Head of caudate nucleus (tissue), 42 donors: ENCODE data around the gene MYO7B.
"Not testable (repeated sequence)": the region's sequence is repeated elsewhere in the genome, so short reads cannot be mapped to it uniquely, and the experiment has no call there.

Experiments
- DNase-seq, 42 donors: peaks; one replicate each; pipeline versions ENCODE4 v3.0.0 to v3.0.0-alpha.2; 2020 to 2021; ENCODE audit warnings: mixed read lengths in 7 of 42
- intact Hi-C: fragments of 100-400 bp; cut with DNase I; formaldehyde crosslinking; loops from one replicate; pipeline ENCODE4 v1.15.0; 2022

MYO7B gene

DNA sequence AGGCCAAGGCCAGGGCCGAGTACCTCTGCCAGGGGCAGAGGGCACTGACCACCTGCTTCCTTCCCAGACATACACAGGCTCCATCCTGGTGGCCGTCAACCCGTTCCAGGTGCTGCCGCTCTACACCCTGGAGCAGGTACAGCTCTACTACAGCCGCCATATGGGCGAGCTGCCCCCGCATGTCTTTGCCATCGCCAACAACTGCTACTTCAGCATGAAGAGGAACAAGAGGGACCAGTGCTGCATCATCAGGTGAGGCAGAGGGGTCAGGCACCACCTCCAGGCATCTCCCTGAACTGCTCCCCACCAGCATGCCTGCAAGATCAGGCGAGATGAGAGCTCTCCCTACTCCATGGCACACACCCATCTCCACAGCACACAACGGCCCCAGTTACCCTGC, 31.1 kb downstream of the MYO7B start:
- intact Hi-C loops = no loop called here
- DNase-seq = peak in 3 of 42 donors; percentile 7 to 30 (median 11)

DNA sequence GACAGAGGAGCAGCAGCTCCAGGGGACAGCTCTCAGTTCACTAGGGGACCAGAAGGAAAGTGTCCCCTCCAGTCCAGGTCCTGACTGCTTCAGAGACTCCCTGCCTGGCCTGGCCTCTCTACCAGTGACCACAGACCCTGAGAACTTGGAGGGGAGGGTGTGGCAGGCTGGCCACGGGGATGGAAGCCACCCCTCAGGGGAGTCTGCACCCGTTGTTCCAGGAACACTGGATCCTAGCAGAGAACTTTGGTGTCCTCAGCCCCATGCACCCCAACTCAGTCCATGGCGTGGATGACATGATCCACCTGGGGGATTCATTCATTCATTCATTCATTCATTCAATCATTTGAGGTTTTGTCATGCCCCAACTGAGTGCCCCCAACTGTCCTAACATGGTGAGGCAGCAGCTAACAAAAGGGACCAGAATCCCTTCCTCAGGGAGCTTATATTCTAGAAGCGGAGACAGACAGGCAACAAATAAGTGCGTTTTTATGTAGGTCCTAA, 31.9 kb downstream of the MYO7B start:
- DNase-seq = peak in 2 of 42 donors; percentile 4 to 16
- intact Hi-C loops = no loop called here

DNA sequence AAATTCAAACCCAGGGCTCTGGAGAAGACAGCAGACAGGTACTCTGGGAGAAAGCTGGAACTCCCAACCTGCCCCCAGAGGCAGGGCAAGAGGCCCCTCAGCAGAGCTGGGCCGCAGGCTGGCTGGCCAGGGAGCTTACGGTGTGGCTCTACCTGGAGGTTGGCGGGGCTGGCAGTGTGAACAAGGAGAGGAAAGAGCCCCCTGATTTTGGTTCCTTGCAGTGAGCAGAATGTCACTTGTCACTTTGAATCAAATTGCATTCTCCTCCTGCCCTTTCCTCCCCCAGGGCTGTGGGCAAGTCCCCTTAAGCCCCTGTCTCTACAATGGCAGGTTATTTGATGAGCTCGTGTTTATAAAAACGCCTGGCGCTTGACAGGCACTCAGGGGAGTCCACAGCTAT, 32.6 kb downstream of the MYO7B start:
- intact Hi-C loops = no loop called here
- DNase-seq = peak in 4 of 42 donors; percentile 2 to 16 (median 4)

DNA sequence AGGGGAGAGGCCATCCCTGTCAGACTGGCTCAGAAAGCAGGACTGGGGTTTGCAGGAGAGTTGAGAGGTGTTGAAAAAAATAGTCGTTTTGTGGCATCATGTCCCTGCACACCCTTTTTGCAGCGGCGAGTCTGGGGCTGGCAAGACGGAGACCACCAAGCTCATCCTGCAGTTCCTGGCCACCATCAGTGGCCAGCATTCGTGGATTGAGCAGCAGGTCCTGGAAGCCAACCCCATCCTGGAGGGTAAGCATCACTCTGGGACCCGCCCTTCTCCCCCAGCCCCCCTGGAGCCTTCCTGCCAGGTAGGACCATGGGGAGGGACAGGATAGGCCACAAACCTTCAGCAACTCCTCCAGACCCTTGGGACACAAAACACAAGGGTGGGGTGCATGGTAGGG, 34.2 kb downstream of the MYO7B start:
- intact Hi-C loops = no loop called here
- DNase-seq = no peak

DNA sequence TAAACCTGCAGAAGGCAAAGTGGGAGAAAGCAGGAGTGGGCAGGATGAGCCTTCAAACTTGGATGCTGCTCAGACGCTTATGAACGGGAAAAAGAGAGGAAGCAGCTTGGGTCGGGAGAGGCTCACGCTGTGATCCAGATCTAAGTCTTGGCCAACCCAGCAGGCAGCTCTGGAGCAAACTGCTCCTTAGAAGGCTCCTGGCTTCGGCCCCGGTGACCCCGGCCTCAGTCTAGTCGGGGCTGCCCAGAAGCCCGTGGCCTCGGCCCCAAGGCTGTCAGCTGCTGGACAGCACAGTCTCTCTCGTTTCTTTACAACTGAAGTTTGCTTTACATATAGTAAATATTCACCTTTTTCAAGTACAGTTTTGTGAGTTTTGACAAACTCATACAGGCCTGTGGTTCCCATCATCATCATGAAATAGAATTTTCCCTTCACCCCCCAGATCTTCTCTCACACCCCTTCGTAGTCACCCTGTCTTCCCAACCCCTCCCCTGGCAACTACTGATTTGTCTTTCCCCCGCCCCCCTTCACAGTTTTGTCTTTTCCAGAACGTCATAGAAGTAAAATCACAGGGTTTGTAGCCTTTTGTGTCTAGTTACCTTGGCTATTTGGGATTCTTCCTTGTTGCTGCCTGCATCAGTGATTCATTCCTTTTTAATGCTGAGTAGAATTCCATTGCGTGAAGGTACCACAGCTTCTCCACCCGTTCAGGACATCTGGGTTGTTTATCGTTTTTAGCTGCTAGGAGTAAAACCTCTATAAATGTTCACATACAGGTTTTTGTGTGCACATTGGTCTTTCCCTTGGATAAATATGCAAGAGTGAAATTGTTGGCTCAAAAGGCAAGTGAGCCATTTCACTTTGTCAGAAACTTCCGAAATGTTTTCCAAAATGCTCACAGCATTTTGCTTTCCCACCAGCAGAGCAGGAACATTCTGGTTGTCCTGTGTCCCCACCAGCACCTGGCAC, 35.1 kb downstream of the MYO7B start:
- DNase-seq = peak in 16 of 42 donors; percentile 18 to 70 (median 35)
- intact Hi-C loops = no loop called here

DNA sequence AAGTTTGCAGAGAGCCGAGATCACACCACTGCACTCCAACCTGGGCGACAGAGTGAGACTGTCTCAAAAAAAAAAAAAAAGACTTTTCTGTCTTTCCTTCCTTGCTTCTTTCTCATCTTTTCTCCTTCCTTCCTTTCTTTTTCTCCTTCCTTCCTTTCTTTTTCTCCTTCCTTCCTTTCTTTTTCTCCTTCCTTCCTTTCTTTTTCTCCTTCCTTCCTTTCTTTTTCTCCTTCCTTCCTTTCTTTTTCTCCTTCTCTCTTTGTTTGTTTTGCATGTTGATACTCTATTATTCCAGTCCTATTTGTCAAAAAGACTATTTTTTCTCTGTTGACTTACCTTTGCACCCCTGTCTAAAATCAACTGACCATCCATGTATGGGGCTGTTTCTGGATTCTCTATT, 36.9 kb downstream of the MYO7B start:
- intact Hi-C loops = not testable (repeated sequence)

DNA sequence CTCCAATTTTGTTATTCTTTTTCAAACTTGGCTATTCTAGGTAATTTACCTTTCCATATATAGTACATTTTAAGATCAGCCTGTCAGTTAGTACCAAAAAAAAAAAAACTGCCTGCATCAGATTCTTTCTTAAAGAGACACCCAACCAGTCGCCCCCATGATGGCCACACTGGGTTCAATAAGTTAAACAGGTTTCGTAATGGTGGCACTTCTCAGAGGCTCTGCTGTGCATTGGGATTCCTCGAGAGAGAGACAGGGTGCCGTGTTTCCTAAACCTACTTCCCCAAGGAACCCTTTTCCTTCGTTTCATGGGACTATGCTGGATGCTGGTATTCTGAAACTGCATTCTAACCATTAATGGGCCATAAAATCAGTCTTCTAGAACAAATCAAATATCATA, 37.4 kb downstream of the MYO7B start:
- intact Hi-C loops = no loop called here
- peak in 4 of 42 donors; percentile 2 to 19 (median 7) for DNase-seq

More for the DNA sequence above, 36.9 kb downstream of the MYO7B start:
- DNase-seq = not testable (repeated sequence)

DNA sequence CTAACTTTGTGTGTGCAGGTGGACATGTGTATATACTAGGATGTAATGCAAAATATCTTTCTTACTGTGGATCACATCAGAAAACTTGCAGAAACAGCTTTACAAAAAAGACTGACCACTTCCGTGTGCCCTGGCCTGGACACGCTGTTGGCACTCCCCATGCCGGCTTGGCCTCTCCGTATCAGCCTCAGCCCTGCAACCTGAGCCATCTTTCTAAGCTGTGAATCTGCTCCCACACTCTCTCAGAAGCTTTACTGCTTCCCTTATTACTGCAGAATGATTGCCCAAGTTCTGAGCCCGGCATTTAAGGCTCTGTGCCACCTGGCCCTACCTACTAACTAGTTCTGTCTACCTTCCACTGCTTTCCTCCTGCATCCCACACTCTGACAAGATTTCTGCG, 37.8 kb downstream of the MYO7B start:
- peak in 4 of 42 donors; percentile 1 to 3 (median 2) for DNase-seq
- intact Hi-C loops = no loop called here

DNA sequence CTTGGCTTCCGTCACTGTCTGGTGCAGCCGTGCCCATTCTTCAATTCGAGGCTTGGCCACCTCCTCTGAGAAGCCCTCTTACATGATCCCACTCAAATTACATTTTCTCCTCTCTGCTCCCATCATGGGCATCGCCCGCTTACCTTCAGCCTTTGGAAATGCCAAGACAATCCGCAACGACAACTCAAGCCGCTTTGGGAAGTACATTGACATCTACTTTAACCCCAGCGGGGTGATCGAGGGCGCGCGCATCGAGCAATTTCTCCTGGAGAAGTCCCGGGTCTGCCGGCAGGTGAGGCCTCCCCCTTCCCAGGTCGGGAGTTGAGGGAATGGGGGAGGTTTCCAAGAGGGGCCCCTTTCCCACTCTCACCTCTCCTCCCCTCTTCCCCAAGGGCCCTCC, 38.3 kb downstream of the MYO7B start:
- intact Hi-C loops = no loop called here
- peak in 5 of 42 donors; percentile 2 to 19 (median 5) for DNase-seq

DNA sequence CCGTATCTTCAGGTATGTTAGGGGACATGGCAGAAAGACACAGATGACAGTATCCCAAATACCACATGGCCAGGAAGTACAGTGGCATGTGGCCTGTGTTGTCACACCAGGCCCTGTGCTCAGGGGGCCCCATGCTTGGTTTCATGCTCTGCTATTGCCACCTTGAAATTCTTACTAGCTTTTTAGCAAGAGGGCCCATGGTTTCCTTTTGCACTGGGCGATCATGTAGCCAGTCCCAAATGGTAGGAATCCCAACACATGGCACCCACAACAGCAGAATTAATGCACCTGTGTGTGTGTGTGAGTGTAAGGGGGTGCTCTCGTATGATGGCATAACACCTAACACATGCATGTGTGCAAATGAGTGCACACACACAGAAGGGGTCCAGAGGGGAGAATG, 39.2 kb downstream of the MYO7B start:
- peak in 3 of 42 donors; percentile 2 to 15 (median 11) for DNase-seq
- intact Hi-C loops = no loop called here

DNA sequence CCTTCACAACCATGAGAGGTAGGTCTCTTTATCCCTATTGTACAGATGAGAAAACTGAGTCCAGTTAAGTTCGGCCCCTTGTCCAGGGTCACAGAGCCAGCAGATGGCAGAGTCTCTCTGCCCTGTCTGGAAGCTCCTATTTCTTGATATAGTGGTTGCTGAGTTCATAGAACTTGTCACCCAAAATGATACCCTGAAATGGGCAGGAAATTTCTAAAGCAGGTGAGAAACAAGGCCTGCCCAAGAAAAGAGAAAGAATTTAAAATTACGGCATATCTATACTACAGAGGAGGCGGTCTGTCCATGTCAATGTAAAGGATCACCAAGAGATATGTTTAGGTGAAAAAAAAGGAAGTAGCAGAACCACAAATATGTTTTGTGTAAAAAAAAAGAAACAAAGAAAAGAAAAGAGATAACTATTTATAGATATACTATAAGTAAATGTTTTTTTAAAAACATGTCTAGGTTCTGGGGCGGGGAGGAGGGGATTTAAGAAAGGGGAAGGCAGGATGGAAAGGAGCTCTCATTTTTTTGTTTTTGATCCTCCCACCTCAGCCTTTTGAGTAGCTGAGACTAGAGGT, 39.8 kb downstream of the MYO7B start:
- peak in 3 of 42 donors; percentile 3 to 5 (median 4) for DNase-seq
- intact Hi-C loops = no loop called here

DNA sequence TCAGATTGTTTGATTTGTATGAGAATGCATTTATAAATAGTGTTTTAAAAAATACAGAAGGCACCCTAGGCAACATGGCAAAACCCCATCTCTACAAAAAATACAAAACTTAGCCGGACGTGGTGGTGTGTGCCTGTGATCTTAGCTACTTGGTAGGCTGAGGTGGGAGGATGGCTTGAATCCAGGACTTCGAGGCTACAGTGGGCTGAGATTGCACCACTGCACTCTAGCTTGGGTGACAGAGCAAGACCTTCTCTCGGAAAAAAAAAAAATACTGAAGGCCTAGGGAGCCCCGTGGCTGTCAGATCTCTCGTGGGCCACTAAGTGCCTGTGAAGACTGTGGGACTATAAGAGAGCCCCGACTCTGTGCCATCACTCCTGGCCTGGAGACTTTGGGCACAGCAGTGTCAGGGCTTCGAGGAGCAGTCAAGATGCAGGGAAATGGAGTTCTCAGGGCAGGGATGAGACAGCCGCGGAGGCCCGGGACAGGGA, 40.5 kb downstream of the MYO7B start:
- intact Hi-C loops = no loop called here
- peak in 3 of 42 donors; percentile 7 to 10 (median 9) for DNase-seq

DNA sequence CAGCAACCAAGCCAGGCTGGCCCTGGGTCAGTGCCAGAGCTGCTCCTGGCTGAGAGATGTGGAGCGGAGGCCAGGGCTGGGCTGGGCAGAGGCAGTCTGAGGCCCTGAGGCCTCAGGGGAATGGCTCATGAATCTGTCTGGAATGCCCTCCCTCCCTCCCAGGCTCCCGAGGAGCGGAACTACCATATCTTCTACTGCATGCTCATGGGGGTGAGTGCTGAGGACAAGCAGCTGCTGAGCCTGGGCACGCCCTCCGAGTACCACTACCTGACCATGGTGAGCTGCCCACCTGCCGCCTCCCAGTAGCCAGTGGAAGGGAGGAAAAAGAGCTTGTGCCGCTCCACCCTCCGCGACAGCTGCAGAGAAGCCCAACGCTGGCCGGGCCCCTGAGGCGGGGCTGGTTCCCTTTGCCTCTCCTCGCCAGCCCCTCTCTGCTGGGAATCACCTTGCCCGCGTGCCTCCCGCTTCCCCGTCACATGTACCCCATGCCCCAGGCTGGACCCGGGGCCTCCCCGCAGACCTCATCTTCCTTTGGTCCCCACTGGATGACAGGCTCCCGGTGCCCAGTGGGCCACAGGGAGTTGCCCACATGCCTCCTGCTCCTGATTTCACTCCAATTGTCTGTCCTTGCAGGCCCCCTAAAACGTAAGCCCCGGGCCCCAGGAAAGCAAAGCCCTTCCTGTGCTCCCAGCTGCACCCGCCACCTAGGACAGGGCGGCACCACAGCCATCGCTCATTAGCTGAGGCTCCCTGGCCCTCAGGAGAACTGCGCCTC, 41.1 kb downstream of the MYO7B start:
- DNase-seq = peak in 40 of 42 donors; percentile 23 to 81 (median 54)
- intact Hi-C loops = no loop called here

DNA sequence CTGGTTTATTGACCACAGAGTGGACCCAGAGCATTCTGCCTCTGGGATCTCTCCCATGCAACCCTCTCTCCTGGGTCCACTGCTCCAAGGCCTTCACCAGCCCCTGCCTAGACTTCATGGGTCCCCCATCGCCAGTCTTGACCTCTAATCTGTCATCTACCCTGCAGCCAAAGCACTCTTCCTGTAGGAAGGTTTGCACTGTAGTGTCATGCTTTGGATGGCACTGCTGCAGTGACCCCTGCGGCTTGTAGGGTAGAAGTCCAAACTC, 41.7 kb downstream of the MYO7B start:
- intact Hi-C loops = no loop called here
- DNase-seq = peak in 3 of 42 donors; percentile 1 to 22 (median 2)

DNA sequence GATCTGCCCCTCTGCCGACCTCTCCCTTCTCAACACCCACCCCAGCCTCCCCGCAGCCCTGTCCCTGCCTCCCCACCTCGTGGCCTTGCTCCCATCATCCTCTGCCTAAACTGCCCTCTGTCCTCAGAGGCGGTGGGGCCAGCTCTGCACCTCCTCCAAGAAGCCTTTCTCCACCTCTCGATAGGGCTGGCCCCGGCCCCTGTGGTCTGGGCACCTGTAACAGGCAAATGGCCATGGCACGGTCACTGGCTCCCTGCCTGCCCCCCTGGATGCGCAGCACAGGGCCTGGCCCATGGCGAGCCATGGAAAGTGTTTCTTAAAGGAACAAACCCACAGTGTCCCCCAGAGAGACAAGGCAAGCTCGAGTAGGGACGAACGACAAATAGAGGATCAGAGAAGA, 42.0 kb downstream of the MYO7B start:
- peak in 10 of 42 donors; percentile 2 to 21 (median 12) for DNase-seq
- intact Hi-C loops = no loop called here

DNA sequence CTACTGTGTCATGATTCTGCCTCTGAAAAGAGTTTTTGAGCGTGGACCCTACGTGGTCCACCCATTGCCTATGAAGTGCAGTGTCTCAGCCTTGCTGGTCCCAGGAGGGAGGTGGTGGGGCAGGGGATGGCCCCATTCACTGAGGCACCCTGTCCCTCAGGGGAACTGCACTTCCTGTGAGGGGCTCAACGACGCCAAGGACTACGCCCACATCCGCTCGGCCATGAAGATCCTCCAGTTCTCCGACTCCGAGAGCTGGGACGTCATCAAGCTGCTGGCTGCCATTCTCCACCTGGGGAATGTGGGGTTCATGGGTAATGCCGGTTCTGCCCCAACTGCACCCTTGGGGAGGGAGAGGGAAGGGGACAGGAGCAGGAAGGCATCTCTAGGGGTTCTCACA, 42.5 kb downstream of the MYO7B start:
- DNase-seq = peak in 5 of 42 donors; percentile 3 to 31 (median 5)
- intact Hi-C loops = no loop called here

DNA sequence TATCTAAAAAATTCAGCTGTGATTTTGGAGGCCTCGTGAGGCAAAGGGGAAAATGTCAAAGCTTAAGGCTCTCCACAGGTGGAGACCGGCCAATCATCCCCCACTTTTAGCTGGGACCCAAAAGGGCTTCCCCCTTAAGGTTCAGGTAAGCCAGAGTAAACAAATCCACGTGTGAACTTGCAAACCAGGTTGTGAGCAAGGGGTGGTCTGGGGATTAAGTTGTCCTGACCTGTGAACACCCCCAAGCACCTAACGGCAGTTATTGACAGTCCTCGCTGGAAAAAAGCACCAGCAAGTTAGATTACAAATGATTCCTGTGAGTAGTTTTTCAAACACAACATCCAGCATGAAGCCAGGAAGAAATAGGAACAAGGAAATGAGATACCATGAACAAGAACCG, 42.9 kb downstream of the MYO7B start:
- intact Hi-C loops = no loop called here
- peak in 7 of 42 donors; percentile 2 to 29 (median 10) for DNase-seq

DNA sequence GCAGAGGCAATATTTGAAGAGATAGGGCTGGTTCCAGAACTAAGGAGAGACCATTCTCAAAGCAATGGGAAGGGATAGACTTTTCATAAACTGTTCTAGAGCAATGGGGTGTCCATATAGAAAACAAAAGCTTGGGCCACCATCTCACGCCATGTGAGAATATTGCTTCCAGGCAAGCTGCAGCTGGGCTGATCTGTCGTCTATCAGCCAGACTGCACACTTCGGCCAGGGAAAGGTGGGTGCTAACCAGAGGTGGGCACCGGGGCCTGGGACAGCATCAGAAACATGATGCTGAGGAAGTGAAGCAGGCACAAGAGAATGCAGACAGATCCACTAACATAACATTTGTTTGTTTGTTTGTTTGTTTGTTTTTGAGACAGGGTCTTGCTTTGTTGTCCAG, 43.7 kb downstream of the MYO7B start:
- peak in 3 of 42 donors; percentile 6 to 15 (median 6) for DNase-seq

More for the DNA sequence above, 43.7 kb downstream of the MYO7B start:
- intact Hi-C loops = no loop called here
